Heart left ventricle (tissue), 13 donors: ENCODE data around the gene CDHR5.

Source experiments
- CTCF ChIP-seq, 12 donors: fragments of 200-600 bp; sonication (generic) in 4 of 12; IDR thresholded peaks; one replicate each; pipeline versions ENCODE4 v1.5.0 to v1.8.0; 2018 to 2022; ENCODE audit warnings: antibody characterized with exemption in 12 of 12, mild to moderate bottlenecking in 5 of 12
- POLR2A ChIP-seq, 2 donors: fragments of 450-650 bp; IDR thresholded peaks; one replicate each; pipeline ENCODE4 v1.6.1; 2017; ENCODE audit warnings: antibody characterized with exemption in 2 of 2, mild to moderate bottlenecking in 2 of 2, moderate library complexity in 2 of 2
- donor health status: ischemic (EF 13 %, LVEDD 7.1; RV severe dilation, severe dysfunction).
- donor health status: DM: no; HTN: yes; CAD: no.
- donor health status: DM: no; HTN: no; CAD: no.
- donor health status: ischemic (EF 25% LVEDD 6.9; RV normal size, moderate dysfunction).
- donor health status: ischemic (EF 25% LVEDD 5.7; RV mildly dilated, moderate dysfunction).
- donor health status: ischemic (EF 35%, LVEDD 5.7; RV mildly dilated, moderate dysfunction).
- donor health status: nonischemic (EF 11% LVEDD 7.7; RV severe dilation, severe dysfunction).
- donor health status: DM: yes; HTN: yes; CAD: no.
- donor health status: PGD.
- donor health status: ischemic (EF 29% LVEDD 5.4; RV normal size, mild dysfunction).
- donor health status: nonischemic (EF 23%, LVEDD 6.1; RV moderate dilation, normal function).

DNA sequence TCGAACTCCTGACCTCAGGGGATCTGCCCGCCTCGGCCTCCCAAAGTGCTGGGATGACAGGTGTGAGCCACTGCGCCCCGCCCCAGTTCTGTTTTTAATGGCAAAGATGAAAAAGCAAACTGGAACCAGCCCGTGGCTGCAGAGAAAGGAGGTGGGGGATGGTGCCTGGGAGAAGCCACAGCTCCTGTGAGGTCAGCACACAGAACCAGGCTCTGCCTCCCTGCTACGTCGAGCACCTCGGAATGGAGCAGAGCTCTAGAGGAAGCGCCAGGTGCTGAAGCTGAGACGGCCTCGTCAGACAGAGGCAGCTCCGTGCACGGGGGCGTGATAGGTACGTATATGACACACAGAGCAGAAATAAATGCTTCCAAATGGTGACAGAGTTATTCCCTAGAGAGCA is 20.8 kb upstream of the CDHR5 start:
- TF ChIP-seq CTCF (IDR thresholded peaks at IDR 0.05) (no peak), POLR2A (IDR thresholded peaks at IDR 0.05) (no peak)
